Measurements from ENCODE around the gene ADPRH. TPM values are rescaled to one million over a fixed set of nuclear protein-coding genes. Genes with fewer than 3 reads are reported as not detected.

The ADPRH gene
- total RNA-seq, 1 donor from 2014 or later = 0.77 TPM

DNA sequence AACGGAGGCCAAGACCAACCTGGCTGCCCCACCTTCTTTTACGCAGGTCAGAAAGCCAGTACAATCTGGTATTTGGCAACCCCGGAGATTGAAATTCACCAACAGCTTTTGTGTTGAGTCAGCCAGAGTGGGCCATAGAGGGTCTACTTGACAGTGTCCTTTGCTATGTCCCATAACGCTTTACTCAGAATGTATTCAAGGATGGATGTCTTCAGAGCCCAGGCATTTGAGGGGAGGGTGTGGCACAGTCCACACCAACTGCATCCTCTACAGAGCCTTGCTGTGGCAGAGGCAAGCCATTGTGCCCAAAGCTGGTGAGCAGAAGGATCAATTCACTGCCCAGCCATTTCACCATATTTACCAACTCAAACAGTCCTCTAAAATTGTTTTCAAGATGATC is 36.8 kb downstream of the ADPRH start:
- Mint-ChIP-seq H3K36me3 (no peaks in the 10 kb centered on the region), H3K4me1 (no peaks in the 10 kb centered on the region), H3K27me3 (ENCODE audit: insufficient read depth, low read depth) (peaks cover 10% of the 10 kb centered on the region), H3K27ac (no peak overlapping the region), H3K4me3 (no peak overlapping the region), H3K9me3 (no peaks in the 10 kb centered on the region)
- Histone ChIP-seq H3K9ac (no peak overlapping the region), H4K20me1 (ENCODE audit: low read depth) (no peaks in the 10 kb centered on the region), H3K27me3 (no peaks in the 10 kb centered on the region), H3K79me2 (ENCODE audit: low read depth) (no peaks in the 10 kb centered on the region), H3K36me3 (no peaks in the 10 kb centered on the region), H2AFZ (replicated peaks) (no peak overlapping the region), H3K4me3 (no peak overlapping the region), H3K9me3 (ENCODE audit: low read depth) (no peaks in the 10 kb centered on the region), H3K4me1 (no peaks in the 10 kb centered on the region), H3K4me2 (no peak overlapping the region), H3F3A (ENCODE audit: low read depth) (no peaks in the 10 kb centered on the region), H3K27ac (no peak overlapping the region)
- no peak for TF ChIP-seq EZH2 (IDR thresholded peaks at IDR 0.05)
- TF ChIP-seq EZH2phosphoT487 (IDR thresholded peaks at IDR 0.05) = no peak
- TF ChIP-seq CTCF (IDR thresholded peaks at IDR 0.05) = no peak
- no peak for DNase-seq (ENCODE audit: low spot score)

DNA sequence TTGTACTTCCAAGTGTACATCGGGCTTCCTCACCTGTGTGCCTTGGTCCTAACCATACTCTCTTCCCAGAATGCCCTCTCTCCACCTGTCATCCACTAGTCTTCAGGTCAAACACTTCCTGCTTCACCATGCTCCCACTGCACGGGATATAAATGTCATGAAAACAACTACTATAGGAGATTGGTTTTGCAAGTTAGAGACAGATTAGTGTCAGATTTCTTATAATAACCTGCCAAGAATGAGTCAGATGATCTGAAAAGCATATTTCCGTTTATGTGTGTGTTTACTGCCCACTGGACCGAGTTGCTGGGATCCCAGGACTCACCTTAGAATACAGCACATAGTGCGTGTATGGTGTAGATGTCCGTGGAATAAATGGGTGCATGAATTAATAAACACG is 39.8 kb downstream of the ADPRH start:
- no peak overlapping the region for H2AFZ ChIP-seq (replicated peaks)
- DNase-seq (ENCODE audit: low spot score) = no peak
- H3K27ac Mint-ChIP-seq = no peak overlapping the region
- peaks cover 2% of the 10 kb centered on the region for H3K9me3 Mint-ChIP-seq
- no peaks in the 10 kb centered on the region for H3K36me3 Mint-ChIP-seq
- TF ChIP-seq EZH2 (IDR thresholded peaks at IDR 0.05) (no peak), CTCF (IDR thresholded peaks at IDR 0.05) (no peak), EZH2phosphoT487 (IDR thresholded peaks at IDR 0.05) (no peak)
- no peak overlapping the region for H3K9ac ChIP-seq
- H3K79me2 ChIP-seq (ENCODE audit: low read depth) = no peaks in the 10 kb centered on the region
- H4K20me1 ChIP-seq (ENCODE audit: low read depth) = no peaks in the 10 kb centered on the region
- H3K27ac ChIP-seq = no peak overlapping the region
- H3K4me1 Mint-ChIP-seq = no peaks in the 10 kb centered on the region
- no peaks in the 10 kb centered on the region for H3K27me3 ChIP-seq
- no peaks in the 10 kb centered on the region for H3K9me3 ChIP-seq (ENCODE audit: low read depth)
- H3F3A ChIP-seq (ENCODE audit: low read depth) = no peaks in the 10 kb centered on the region
- H3K4me3 ChIP-seq = no peak overlapping the region
- no peak overlapping the region for H3K4me2 ChIP-seq
- H3K27me3 Mint-ChIP-seq (ENCODE audit: insufficient read depth, low read depth) = peaks cover 10% of the 10 kb centered on the region
- no peak overlapping the region for H3K4me3 Mint-ChIP-seq
- H3K4me1 ChIP-seq = no peaks in the 10 kb centered on the region
- H3K36me3 ChIP-seq = no peaks in the 10 kb centered on the region

DNA sequence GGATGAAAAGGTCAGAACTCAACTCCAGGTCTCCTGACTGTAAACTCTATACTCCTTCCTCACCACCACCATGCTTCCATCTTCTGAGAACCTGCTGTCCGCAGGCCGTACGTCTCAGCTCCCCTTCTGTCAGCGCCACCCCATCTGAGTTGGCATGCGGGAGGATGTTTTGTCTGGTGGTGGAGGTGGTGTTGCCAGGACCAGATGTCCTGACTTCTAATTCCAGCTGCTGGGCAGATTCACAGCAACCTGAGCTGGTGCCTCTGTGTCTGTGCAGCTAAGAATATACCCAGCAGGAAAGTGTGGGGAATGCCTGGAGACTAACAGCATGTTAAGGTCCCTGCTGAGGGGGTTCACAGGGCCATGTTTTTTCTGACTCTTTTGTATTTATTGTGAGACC is 41.6 kb downstream of the ADPRH start:
- H3K4me3 Mint-ChIP-seq = no peak overlapping the region
- H3K27ac ChIP-seq = no peak overlapping the region
- H3F3A ChIP-seq (ENCODE audit: low read depth) = peaks cover 2% of the 10 kb centered on the region
- peaks cover 12% of the 10 kb centered on the region for H3K4me1 Mint-ChIP-seq
- DNase-seq (ENCODE audit: low spot score) = no peak
- H3K27me3 Mint-ChIP-seq (ENCODE audit: insufficient read depth, low read depth) = peaks cover 10% of the 10 kb centered on the region
- no peaks in the 10 kb centered on the region for H4K20me1 ChIP-seq (ENCODE audit: low read depth)
- H3K36me3 Mint-ChIP-seq = no peaks in the 10 kb centered on the region
- H3K9ac ChIP-seq = no peak overlapping the region
- peaks cover 6% of the 10 kb centered on the region for H3K4me1 ChIP-seq
- no peaks in the 10 kb centered on the region for H3K9me3 ChIP-seq (ENCODE audit: low read depth)
- H3K79me2 ChIP-seq (ENCODE audit: low read depth) = no peaks in the 10 kb centered on the region
- no peak overlapping the region for H3K4me3 ChIP-seq
- no peaks in the 10 kb centered on the region for H3K36me3 ChIP-seq
- peak overlapping the region; percentile 17 for H3K27ac Mint-ChIP-seq
- H2AFZ ChIP-seq (replicated peaks) = no peak overlapping the region
- no peaks in the 10 kb centered on the region for H3K27me3 ChIP-seq
- H3K9me3 Mint-ChIP-seq = peaks cover 4% of the 10 kb centered on the region
- TF ChIP-seq CTCF (IDR thresholded peaks at IDR 0.05) = no peak
- TF ChIP-seq EZH2 (IDR thresholded peaks at IDR 0.05) = no peak
- no peak for TF ChIP-seq EZH2phosphoT487 (IDR thresholded peaks at IDR 0.05)
- no peak overlapping the region for H3K4me2 ChIP-seq

Data from neural progenitor cell (in vitro differentiated cells).